Measurements from ENCODE around the gene KCNK15. TPM values are rescaled to one million over a fixed set of nuclear protein-coding genes. Genes with fewer than 3 reads are reported as not detected.
A peak's percentile ranks its signal among the peaks of the same experiment; 100 is the strongest.

The KCNK15 gene
- total RNA-seq, 1 experiment from 2014 or later, result not detected

DNA sequence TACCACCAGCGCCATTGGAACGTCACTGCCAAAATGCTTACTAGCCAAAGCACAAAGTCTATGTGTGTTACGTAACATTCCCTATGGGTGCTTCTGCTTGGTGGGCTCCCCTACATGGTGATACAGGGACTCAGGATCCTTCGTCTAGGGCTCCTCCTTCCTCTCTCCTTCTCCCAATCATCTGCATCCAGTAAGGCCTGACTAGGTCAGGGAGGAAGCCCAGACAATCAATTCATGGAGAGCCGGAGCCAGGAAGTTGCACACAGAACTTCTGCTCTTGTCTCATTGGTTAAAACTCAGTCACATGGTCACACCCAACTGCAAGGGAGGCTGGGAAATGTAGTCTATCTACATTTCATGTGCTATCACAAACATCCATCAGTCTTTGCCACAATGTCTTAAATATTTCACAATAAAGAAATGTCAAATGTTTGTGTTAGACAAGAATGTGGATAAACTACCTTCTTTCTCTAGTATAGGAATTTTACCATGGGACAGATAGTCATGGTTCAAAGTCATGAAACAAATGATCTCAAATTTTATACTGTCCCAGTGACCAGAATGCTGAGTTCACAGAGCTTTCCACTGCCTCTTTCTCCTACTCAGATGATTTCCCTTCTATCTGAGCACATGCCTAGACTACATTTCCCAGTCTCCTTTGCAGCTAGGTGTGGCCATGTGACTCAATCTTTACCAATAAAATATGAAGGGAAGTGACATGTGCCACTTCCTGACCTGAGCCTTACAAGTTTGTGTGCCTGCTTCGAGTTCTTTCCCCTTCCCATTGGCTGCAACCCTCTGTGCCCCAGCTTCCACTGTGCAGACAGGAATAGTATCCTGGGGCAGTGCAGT, 9.3 kb upstream of the KCNK15 start:
- peak; percentile 82 for DNase-seq (ENCODE audit: low spot score)

DNA sequence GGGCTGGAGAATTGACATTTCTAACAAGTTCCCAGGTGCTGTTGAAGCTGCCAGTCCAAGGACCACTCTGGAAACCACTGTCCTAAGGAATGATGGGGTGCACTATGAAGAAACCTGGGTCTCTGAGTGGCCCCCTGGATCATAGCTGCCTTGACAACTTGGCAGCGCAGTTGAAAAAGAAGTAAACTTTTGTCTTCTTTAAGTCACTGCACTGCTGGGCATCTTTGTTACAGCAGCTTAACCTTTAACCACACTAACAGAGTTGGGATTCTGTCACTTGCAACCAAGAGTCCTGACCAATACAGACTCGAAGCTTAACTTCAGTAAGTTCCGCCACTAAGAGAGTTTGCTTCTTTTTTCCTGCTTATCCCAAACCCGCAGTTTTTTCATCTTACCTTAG, 8.5 kb upstream of the KCNK15 start:
- DNase-seq (ENCODE audit: low spot score), result no peak

DNA sequence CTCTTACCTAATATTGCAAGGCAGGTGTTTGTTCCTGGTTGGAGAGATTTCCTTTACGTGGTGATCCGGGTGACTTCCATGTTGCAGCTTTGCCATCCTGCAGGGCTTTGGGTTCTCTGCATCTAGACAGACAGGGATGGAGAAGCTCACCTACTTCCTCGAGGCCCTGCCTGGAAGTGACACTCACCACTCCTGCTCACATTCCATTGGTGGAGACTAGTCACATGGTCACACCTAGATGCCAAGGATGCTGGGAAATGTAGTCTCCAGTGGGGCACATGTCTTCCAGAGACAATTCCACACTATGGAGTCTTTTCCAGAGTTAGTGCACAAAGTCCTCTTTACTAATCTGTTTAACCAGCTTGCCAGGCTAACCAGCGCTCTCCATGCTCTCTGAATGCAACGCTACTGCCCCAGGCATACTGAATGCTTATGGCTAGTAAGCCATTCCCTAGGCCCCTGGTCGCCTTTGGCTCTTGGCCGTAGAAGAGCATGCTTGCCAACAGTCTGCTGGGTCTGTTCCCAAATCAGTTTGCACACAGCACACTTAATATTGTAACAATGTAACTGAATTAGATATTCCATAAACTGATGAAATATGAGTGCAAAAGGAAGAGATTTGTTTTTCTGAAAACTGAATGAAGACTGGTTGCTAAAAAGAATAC, 6.7 kb upstream of the KCNK15 start:
- DNase-seq (ENCODE audit: low spot score), result peak; percentile 87

DNA sequence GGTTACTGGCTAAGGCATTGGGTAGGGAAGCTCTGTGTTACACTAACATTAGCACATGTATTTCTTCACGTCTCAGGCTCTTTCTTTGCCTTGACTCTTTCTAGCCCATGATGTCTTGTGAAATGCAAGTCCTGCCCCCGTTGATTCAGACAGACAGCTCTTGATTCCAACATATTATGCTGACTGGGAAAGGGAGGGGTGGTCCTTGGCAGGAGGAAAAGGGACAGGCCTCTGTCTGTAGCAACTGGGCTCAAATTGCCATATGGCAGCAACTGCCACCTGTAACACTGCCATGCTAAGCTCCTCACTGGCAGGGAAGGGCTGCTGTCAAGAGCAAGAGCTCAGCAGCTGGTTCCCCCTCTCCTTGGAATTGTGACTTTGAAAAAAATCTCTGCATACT, 5.7 kb upstream of the KCNK15 start:
- DNase-seq (ENCODE audit: low spot score), result no peak

DNA sequence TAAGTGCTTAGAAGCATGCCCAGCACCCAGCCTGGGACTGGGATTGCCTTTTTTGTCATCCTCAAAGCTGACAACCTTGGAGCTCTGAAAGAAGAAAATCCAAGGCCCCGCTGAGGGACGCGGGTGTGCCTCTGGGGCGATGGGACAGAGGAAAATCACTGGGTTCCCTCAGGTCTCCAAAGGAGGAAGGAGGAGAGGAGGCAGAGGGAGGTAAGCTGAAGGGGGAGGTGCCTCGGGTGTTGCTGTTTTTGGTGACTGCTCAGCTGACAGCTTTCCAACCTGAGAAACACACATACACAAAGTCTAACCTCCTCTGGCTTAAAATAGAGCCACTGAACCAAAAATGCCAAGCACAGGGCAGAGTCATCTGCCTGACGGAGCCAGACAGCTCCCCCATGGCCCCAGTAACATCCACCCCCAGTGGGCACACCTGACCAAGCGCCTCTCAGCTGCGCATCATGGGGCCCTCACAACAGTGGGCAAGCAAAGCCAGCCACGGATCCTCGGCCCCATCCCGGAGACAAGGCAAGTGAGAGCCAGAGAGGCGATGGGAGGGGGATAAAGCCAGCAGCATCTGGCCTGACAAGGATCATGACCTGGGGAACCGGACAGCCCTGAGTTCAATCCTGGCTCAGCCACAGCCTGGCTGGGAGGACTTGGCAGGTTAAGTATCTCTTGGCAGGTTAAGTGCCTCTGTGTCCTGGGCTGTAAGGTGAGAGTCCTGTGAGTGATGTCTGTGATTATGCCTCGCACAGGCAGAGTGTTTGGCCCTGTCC, 3.2 kb upstream of the KCNK15 start:
- no peak for DNase-seq (ENCODE audit: low spot score)

DNA sequence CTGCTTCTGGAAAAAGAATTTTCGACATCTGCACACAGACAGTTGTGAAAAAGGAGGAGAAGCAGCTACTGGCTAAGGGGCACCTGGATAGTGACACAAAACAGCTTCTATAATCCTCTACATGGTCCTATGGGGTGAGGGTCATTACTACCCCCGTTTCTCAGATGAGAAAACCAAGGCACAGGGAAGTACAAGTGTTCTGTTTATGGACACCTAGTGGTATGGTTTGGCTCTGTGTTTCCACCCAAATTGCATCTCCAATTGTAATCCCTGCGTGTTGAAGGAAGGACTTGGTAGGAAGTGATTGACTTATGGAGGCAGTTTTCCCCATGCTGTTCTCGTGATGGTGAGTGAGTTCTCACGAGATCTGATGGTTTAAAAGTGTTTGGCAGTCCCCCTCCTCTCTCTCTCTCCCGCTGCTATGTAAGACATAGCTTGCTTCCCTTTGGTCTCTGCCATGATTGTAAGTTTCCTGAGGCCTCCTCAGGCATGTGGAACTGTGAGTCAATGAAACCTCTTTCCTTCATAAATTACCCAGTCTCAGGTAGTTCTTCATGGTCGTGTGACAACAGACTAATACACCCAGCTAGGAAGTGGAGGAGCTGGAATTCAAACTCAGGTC, 2.5 kb upstream of the KCNK15 start:
- no peak for DNase-seq (ENCODE audit: low spot score)

DNA sequence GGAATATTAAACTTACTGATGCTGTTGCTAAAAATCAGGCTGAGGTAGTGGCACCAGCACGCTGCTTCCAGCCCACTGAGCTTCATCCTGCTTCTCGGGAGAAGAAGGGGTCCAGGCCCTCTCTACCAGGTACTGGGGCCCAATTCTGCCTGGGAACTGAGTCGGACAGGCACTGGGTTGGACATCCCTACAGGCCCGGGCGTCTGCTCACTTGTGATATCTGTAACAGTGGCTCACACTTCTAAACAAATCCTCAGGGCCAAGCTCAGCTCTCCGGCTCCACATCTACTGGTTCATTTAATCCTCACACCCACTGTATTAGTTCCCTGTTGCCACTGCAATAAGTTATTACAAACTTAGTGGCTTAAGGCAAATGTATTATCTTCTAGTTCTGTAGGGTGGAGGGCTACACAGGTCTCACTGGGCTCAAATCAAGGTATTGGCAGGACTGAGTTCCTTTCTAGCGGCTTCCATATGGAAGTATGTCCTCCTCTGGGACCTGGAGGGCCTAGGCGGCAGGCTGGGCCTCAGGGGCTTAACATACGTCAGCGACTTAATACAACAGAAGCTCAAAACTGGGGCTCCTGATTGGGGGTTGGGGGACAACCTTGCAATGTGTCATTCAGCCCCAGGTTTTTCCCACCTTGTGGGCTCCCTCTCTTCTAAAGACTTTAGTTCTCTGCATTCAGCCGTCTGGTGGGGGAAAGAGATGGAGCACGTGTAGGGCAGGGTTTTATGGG, 1.6 kb upstream of the KCNK15 start:
- no peak for DNase-seq (ENCODE audit: low spot score)

DNA sequence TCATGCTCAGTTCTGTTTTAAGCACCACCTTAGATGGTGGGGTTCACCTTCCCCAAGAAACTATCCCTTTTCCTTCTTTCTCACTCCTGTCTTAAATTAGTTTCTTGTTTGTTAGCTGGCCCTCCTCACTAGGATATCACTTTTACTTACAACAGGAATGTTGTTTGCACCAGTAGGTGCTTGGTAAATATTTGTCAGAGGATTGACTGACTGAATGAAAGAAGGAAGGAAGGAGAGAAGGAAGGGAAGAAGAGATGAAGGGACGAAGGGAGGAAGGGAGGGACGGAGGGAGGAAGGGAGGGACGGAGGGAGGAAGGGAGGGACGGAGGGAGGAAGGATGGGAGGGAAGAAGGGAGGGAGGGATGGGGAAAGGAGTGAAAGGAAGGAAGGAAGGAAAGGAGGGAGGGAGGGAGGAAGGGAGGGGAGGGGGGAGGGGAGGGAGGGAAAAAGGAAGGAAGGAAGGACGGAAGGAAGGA, 505 bp upstream of the KCNK15 start:
- DNase-seq (ENCODE audit: low spot score), result no peak

DNA sequence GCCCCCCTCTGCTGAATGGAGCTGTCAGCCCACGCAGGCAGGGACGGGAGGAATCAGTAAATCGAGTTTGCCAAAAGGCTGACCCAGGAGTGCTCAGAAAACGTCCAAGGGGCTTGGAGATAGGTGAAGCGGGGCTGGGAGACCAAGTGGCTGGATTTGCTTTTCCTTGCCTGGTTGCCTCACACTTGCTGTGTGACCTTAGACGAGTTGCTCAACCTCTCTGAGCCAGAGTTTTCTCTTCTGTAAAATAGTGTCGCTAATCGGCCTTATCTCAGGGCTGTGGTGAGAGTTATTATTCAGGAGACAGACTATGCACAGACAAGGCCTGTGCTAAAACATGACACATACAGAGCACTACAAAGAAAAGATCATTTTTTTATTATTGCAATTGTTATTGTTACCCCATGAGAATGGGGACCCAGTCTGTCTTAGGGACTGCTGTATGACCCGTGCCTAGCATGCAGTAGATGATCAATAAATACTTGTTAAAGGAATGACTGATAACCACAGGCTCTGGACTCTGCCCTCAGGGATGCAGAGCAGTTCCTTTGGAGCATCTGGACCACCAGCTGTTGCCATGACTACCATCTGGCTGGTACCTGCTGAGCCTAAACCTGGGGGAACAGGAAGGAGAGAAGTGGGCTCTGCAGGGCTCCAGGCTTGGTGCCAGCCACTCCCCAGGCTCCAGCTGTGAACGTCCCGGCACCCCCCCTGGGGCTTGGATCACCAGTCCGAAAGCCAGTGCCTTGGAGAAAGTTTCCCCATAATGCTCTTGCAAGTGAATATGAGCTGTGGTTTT, 901 bp downstream of the KCNK15 start:
- peak; percentile 11 for DNase-seq (ENCODE audit: low spot score)

DNA sequence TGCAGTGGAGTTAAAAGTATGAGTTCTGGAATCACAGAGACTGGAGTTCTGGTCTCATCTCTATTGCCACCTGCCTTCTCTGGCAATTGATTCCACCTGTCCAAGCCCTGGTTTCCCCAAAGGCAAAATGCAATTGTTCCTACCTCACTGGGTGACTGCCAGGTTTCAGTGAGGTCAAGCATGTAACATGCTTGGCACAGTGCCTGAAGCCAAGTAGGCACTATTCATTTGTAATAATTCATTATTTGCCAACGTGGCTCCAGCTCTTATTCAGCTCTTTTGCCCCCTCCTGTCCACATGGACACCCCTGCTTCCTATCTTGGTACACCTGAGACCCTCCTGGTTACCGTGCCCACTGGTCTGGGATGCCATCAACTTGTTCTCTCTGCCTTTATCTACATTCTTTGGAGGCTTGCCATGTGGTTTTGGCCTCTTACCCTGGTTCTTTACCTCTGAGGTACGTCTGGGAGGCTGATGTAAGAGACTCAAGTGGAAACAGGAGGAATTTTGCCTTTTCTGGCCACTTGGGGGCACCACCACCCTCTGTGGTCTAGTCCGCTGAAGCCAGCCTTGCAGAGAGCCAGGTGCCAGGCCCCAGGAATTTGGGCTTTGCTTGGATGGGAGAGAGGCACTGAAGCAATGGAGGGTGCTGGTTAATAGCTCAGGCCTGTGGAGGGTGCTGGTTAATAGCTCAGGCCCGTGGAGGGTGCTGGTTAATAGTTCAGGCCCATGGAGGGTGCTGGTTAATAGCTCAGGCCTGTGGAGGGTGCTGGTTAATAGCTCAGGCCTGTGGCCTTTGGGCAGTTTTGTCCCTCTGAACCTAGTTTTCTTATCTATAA, 1.7 kb downstream of the KCNK15 start:
- DNase-seq (ENCODE audit: low spot score), result peak; percentile 78

DNA sequence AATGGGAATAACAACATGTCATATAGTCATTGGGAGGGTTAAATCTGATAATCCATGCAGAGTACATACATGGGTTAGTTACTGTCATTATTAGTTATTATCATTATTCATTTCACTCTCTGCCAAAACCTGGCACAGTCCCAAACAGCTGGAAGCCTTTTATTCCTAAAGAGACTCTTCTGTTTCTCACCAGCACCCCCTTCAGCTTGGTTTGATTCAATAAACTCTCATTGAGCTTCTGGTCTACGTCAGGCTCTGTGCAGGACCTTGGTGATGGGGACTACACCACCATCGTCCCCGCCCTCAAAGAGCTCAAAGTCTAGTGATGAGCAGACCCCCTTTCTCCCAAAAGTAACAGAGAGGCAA, 2.3 kb downstream of the KCNK15 start:
- DNase-seq (ENCODE audit: low spot score), result no peak

DNA sequence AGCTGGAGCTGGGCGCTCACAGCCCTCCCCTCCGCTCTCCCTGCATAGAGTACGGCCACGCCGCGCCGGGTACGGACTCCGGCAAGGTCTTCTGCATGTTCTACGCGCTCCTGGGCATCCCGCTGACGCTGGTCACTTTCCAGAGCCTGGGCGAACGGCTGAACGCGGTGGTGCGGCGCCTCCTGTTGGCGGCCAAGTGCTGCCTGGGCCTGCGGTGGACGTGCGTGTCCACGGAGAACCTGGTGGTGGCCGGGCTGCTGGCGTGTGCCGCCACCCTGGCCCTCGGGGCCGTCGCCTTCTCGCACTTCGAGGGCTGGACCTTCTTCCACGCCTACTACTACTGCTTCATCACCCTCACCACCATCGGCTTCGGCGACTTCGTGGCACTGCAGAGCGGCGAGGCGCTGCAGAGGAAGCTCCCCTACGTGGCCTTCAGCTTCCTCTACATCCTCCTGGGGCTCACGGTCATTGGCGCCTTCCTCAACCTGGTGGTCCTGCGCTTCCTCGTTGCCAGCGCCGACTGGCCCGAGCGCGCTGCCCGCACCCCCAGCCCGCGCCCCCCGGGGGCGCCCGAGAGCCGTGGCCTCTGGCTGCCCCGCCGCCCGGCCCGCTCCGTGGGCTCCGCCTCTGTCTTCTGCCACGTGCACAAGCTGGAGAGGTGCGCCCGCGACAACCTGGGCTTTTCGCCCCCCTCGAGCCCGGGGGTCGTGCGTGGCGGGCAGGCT, 4.6 kb downstream of the KCNK15 start:
- DNase-seq (ENCODE audit: low spot score), result no peak

DNA sequence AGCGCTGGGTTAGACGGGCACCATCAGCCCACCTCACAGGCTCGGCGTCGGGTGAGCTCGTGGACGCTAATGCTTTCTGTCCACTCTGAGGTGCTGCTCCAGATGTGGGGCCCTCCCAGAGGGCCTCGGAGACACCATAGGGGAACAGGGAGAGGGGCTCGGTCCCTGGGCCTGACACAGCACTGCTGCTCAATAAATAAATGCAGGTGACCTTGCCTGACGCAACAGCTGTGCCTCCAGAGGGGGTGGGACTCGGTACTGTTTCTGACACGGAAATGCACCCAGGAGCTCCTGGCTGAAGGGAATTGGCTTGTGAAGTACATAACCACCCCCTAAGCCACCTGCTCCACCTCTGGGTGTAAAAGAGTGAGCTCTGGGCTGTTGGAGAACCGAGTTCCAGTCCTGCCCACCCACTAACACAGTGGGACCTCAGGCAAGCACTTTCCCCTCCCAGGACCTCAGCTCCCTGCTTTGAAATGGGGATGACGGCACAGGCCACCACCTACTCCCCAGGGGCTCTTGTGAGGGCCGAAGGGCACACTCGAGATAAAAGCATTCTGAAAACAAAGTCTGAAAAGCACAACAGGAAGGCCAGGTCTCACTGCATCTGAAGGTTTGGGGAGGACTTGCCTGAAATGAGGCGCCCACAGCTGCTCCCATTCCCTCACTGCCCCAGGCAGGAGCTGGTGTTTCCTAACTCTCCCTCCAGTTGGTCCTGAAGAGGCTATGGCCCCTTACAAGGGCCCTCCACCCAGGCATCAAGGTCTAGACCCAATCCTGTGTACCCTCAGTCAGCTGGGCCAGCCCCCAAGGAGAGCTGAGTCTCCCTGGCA, 6.7 kb downstream of the KCNK15 start:
- DNase-seq (ENCODE audit: low spot score), result no peak

DNA sequence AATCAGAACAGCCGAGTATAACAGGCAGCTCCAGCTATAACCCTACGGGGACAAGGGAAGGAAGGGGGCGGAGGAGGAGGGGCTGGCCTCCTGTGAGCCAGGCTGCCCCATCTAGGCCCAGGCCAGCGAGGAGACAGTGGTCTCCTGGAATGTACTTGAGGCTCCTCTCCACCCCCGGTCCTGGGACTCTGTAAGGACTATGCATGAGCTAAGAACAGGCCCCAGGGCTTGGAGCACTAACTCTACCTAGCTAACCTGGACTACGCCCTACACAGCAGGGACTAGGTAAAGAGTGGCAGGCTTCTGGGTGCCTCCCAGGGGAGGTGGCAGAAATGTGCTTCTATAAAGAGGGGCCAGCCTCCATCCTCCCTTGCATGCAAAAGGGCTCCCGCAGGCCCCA, 8.9 kb downstream of the KCNK15 start:
- no peak for DNase-seq (ENCODE audit: low spot score)

DNA sequence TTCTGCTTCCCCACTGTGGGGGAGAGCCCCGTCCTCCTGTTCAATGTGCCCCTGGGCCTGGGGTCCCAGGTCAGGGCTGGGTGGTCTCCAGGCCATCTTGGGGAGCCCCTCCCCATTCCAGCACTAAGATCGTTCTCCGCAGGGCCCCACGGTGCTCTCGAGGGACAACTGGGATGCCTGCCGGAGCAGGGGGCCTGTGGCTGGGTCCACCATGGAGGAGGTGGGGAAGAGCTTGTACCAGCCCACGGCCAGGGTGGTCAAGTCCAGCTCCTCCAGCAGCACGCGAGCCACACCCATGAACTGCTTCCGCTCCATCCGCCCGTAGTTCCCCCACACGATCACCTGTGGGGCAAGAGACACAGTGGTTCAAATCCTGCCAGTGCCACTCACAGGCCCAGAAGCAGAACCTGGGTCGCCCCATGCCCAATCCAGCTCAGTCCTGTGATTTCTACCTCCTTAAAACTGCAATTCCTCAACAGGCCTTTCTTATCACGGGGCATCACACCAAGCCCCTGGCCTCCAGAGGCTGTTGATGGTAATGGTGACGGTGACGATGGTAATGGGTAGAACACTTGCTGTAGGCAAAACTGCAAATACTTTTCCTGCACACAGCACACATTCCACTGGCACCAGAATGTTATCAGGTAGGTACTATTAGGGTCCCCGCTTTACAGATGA, 10.5 kb downstream of the KCNK15 start:
- no peak for DNase-seq (ENCODE audit: low spot score)

DNA sequence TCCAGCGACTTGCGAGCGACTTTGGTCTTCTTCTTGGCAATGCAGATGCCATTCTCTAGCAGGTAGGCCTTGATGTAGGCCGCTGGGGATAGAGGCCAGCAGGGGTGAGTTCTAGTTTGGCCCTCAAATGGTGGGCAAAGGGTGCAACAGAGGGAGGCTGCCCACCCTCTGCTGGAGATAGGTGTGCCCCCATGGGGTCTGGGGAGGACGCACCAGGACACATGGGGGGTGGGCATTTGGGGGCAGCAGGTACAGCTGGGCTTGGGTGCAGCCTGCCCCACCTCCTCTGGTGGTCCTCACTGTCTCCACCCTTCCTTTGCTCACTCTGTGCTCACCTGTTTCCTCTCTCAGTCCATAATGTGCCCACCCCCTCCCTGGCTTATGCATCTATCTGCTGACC, 11.3 kb downstream of the KCNK15 start:
- no peak for DNase-seq (ENCODE audit: low spot score)
